Kidney (tissue), 14 donors: ENCODE measurements around the gene FAM120B. TPM values are rescaled to one million over a fixed set of nuclear protein-coding genes. Genes with fewer than 3 reads are reported as not detected.

Experiments
- DNase-seq, 5 donors: peaks; one replicate each; pipeline ENCODE4 v3.0.0-alpha.2; 2013 to 2020
- FAIRE-seq: peaks from 2 replicates; lab custom pipeline; 2012; peaks lifted over from hg19 to GRCh38; lab: Jason Lieb, UNC
- H3K27ac ChIP-seq, 2 donors: one replicate each; pipeline ENCODE4 v1.7.0; 2013; ENCODE audit warnings: low read depth in 2 of 2, low read length in 2 of 2, inconsistent platforms in 1 of 2
- H3K27me3 ChIP-seq: one replicate; pipeline ENCODE4 v1.7.1; 2013; ENCODE audit warnings: low read length, inconsistent platforms; ENCODE audit not compliant: control insufficient read depth, insufficient read depth
- H3K36me3 ChIP-seq, 3 donors: one replicate each; pipeline versions ENCODE4 v1.7.0 to v1.7.1; 2013; ENCODE audit warnings: low read length in 3 of 3, control low read depth in 1 of 3, inconsistent platforms in 1 of 3; ENCODE audit not compliant: insufficient read depth in 3 of 3, control insufficient read depth in 2 of 3
- H3K4me1 ChIP-seq, 3 donors: one replicate each; pipeline versions ENCODE4 v1.7.0 to v1.7.1; 2013; ENCODE audit warnings: low read length in 3 of 3, inconsistent platforms in 1 of 3, low read depth in 1 of 3; ENCODE audit not compliant: control insufficient read depth in 2 of 3, insufficient read depth in 2 of 3
- H3K4me3 ChIP-seq, 3 donors: one replicate each; pipeline versions ENCODE4 v1.7.0 to v1.8.1; 2013; ENCODE audit warnings: low read length in 3 of 3, control low read depth in 1 of 3, inconsistent platforms in 1 of 3
- H3K9ac ChIP-seq, 3 donors: one replicate each; pipeline versions ENCODE4 v1.7.0 to v1.7.1; 2013; ENCODE audit warnings: low read length in 3 of 3, control low read depth in 1 of 3, inconsistent platforms in 1 of 3
- H3K9me3 ChIP-seq, 3 donors: one replicate each; pipeline versions ENCODE4 v1.7.0 to v1.7.1; 2013; ENCODE audit warnings: low read length in 3 of 3, control low read depth in 1 of 3, inconsistent platforms in 1 of 3; ENCODE audit not compliant: control insufficient read depth in 2 of 3, insufficient read depth in 1 of 3
- CTCF ChIP-seq: IDR thresholded peaks from 3 replicates; pipeline ENCODE4 v1.5.1; 2012; ENCODE audit warnings: mild to moderate bottlenecking, moderate library complexity, borderline replicate concordance; ENCODE audit not compliant: insufficient read depth; ENCODE audit errors: extremely low read depth
- intact Hi-C: fragments of 100-400 bp; cut with DNase I; formaldehyde crosslinking; loops from one replicate; pipeline ENCODE4 v1.11.1; 2022
- polyA plus RNA-seq: library from polyadenylated mRNA; stranded (reverse); fragments of 350-450 nt; fragmentation: Illumina TruSeq; extraction: RNeasy Lipid Tissue Mini Kit (QIAGEN cat#74804); gene quantifications from one replicate; pipeline ENCODE4 v1.2.3, GENCODE V29; 2014; ENCODE audit warnings: low read depth, low replicate concordance; ENCODE audit not compliant: insufficient read depth
- total RNA-seq: library from RNA; stranded (reverse); fragmentation: NEBNext Ultra II Directional; extraction: Animal tissue kit (Norgen Biotek cat#: 25700); gene quantifications from one replicate; pipeline ENCODE4 v1.2.1, GENCODE V29; 2021
- donor health status: control.
- donor health status: control.
- donor health status: control.
- donor health status: control.
- donor health status: control.
- donor health status: DM: yes; HTN: yes; CAD: no.
- donor health status: Normal renal cell carcinoma (clear cell type).

FAM120B gene
- total and polyA plus RNA-seq, 2 donors from 2014 or later, result 16.5 to 34.8 TPM

- TF ChIP-seq CTCF, result no peak
- intact Hi-C loops, result no loop called here
- FAIRE-seq (no peak), DNase-seq (no peak)
- Histone ChIP-seq H3K36me3 (no peaks in the 10 kb centered on the region), H3K9me3 (no peaks in the 10 kb centered on the region), H3K4me1 (no peaks in the 10 kb centered on the region), H3K27me3 (no peaks in the 10 kb centered on the region), H3K4me3 (no peak overlapping the region), H3K27ac (no peak overlapping the region), H3K9ac (no peak overlapping the region)
Observed at GRCh38 chr6:170421921-170422320, 115.4 kb downstream of the FAM120B start.

GRCh38 chr6:170423030-170423429 is 116.5 kb downstream of the FAM120B start:
- Histone ChIP-seq H3K36me3 (no peaks in the 10 kb centered on the region), H3K9me3 (no peaks in the 10 kb centered on the region), H3K4me3 (no peak overlapping the region), H3K9ac (no peak overlapping the region), H3K27ac (no peak overlapping the region), H3K4me1 (no peaks in the 10 kb centered on the region), H3K27me3 (no peaks in the 10 kb centered on the region)
- intact Hi-C loops, result no loop called here
- DNase-seq (peak in 2 of 5 donors; percentile 53 to 57), FAIRE-seq (no peak)
- no peak for TF ChIP-seq CTCF

- intact Hi-C loops, result no loop called here
- no peaks in the 10 kb centered on the region for H3K9me3 ChIP-seq
- peak in 1 of 5 donors; percentile 47 for DNase-seq
- no peaks in the 10 kb centered on the region for H3K36me3 ChIP-seq
- FAIRE-seq, result no peak
- H3K27me3 ChIP-seq, result no peaks in the 10 kb centered on the region
- H3K27ac ChIP-seq, result no peak overlapping the region
- TF ChIP-seq CTCF, result no peak
- H3K4me1 ChIP-seq, result no peaks in the 10 kb centered on the region
- H3K9ac ChIP-seq, result no peak overlapping the region
- no peak overlapping the region for H3K4me3 ChIP-seq
Observed at GRCh38 chr6:170423814-170424603, 117.5 kb downstream of the FAM120B start.
